GM12878 (cell line): ENCODE results near the gene VWA5B2. TPM values are rescaled to one million over a fixed set of nuclear protein-coding genes. Genes with fewer than 3 reads are reported as not detected.

ENCODE experiments used
- ATAC-seq: fragments of 200-7000 bp; cut with Tn5 transposase; 3 replicates; pipeline ENCODE4 v1.9.1; 2020; ENCODE audit warnings: mild to moderate bottlenecking, moderate library complexity
- BruUV-seq: library from RNA; stranded (reverse); fragments of 400-500 nt; replicated peaks from 2 replicates; lab custom pipeline; 2021; lab: Mats Ljungman, UMichigan
- CTCF ChIA-PET: fragments of 300-600 bp; sonication (Branson Sonifier 250); formaldehyde crosslinking; extraction: SDS; loops from one replicate; lab custom pipeline; 2021; ENCODE audit warnings: inconsistent platforms; lab: Yijun Ruan, JAX
- POLR2A ChIA-PET: fragments of 350-600 bp; formaldehyde crosslinking; extraction: SDS; loops from one replicate; lab custom pipeline; 2021; ENCODE audit warnings: inconsistent platforms; lab: Charles Lee
- RAD21 ChIA-PET: fragments of 300-600 bp; sonication (Branson Sonifier 250); formaldehyde crosslinking; loops from one replicate; lab custom pipeline; 2023; ENCODE audit warnings: antibody characterized with exemption; ENCODE audit not compliant: unreplicated experiment; lab: Charles Lee
- SMC1A ChIA-PET: fragments of 300-600 bp; sonication (Branson Sonifier 250); formaldehyde crosslinking; loops from one replicate; lab custom pipeline; 2023; ENCODE audit not compliant: unreplicated experiment, uncharacterized antibody; lab: Charles Lee
- DNase-seq: peaks from one replicate; pipeline ENCODE4 v3.0.0-alpha.2; 2011; ENCODE audit warnings: low read depth, low spot score
- FAIRE-seq: peaks from 3 replicates; lab custom pipeline; 2011; peaks lifted over from hg19 to GRCh38; lab: Jason Lieb, UNC
- H2AFZ ChIP-seq: 2 replicates; pipeline ENCODE4 v1.6.0; 2011; ENCODE audit warnings: low read depth, low read length, control low read depth; ENCODE audit not compliant: control insufficient read depth
- H3K27ac ChIP-seq: 2 replicates; pipeline ENCODE4 v1.5.1; 2011; ENCODE audit warnings: control low read depth; ENCODE audit not compliant: control insufficient read depth, insufficient read depth
- H3K27me3 ChIP-seq, 2 experiments: replicated peaks in 1 of 2; 2 replicates each; pipeline versions ENCODE4 v1.6.0 to v1.6.1; 2011; ENCODE audit warnings: low read length in 1 of 2; ENCODE audit not compliant: control insufficient read depth in 2 of 2, insufficient read depth in 2 of 2
- H3K36me3 ChIP-seq, 2 experiments: 2 replicates each; pipeline ENCODE4 v1.5.1; 2011; ENCODE audit warnings: low read length in 1 of 2; ENCODE audit not compliant: control insufficient read depth in 2 of 2, insufficient read depth in 2 of 2
- H3K4me1 ChIP-seq: 2 replicates; pipeline ENCODE4 v1.6.1; 2011; ENCODE audit warnings: mild to moderate bottlenecking, low read length, moderate library complexity, mixed read lengths; ENCODE audit not compliant: control insufficient read depth, insufficient read depth
- H3K4me2 ChIP-seq: 2 replicates; pipeline ENCODE4 v1.6.0; 2011; ENCODE audit warnings: control low read depth; ENCODE audit not compliant: control insufficient read depth, insufficient read depth
- H3K4me3 ChIP-seq: fragments of 200-600 bp; sonication (generic); 2 replicates; pipeline ENCODE4 v1.5.1; 2016
- H3K79me2 ChIP-seq: 2 replicates; pipeline ENCODE4 v1.6.0; 2011; ENCODE audit warnings: low read length; ENCODE audit not compliant: control insufficient read depth, insufficient read depth
- H3K9ac ChIP-seq: 2 replicates; pipeline ENCODE4 v1.8.0; 2011; ENCODE audit warnings: low read length, control low read depth, mixed read lengths; ENCODE audit not compliant: control insufficient read depth, insufficient read depth
- H3K9me3 ChIP-seq: replicated peaks from 3 replicates; pipeline ENCODE4 v1.5.1; 2011; ENCODE audit warnings: mild to moderate bottlenecking, low read length; ENCODE audit not compliant: control insufficient read depth, insufficient read depth
- H4K20me1 ChIP-seq: 2 replicates; pipeline ENCODE4 v1.6.0; 2011; ENCODE audit not compliant: control insufficient read depth, insufficient read depth
- ATF2 ChIP-seq: IDR thresholded peaks from 2 replicates; pipeline ENCODE4 v1.6.1; 2012; ENCODE audit warnings: low read length, inconsistent platforms
- BACH1 ChIP-seq: fragments of 450-650 bp; IDR thresholded peaks from 2 replicates; pipeline ENCODE4 v1.6.1; 2017; ENCODE audit warnings: mild to moderate bottlenecking, borderline replicate concordance
- CHD4 ChIP-seq: fragments of 200-600 bp; sonication (generic); IDR thresholded peaks from 2 replicates; pipeline ENCODE4 v1.6.1; 2016; ENCODE audit warnings: mild to moderate bottlenecking
- GABPA ChIP-seq: IDR thresholded peaks from 2 replicates; pipeline ENCODE4 v1.6.1; 2014; ENCODE audit warnings: antibody characterized with exemption, low read depth, mild to moderate bottlenecking, inconsistent platforms
- HCFC1 ChIP-seq: fragments of 150-350 bp; IDR thresholded peaks from 2 replicates; pipeline ENCODE4 v1.6.1; 2014; ENCODE audit warnings: low read length
- HSF1 ChIP-seq: fragments of 150-350 bp; IDR thresholded peaks from 2 replicates; pipeline ENCODE4 v1.6.1; 2014; ENCODE audit warnings: mild to moderate bottlenecking, low read depth, low read length
- IRF5 ChIP-seq: fragments of 450-650 bp; IDR thresholded peaks from 2 replicates; pipeline ENCODE4 v1.6.1; 2017; ENCODE audit warnings: borderline replicate concordance
- MAX ChIP-seq: IDR thresholded peaks from 2 replicates; pipeline ENCODE4 v1.6.1; 2012; ENCODE audit warnings: low read depth, low read length, improper control_type of control experiment
- MEF2B ChIP-seq: fragments of 450-650 bp; IDR thresholded peaks from 2 replicates; pipeline ENCODE4 v1.6.1; 2018; ENCODE audit warnings: mild to moderate bottlenecking, moderate library complexity; ENCODE audit not compliant: partially characterized antibody, poor library complexity, severe bottlenecking
- PAX5 ChIP-seq: IDR thresholded peaks from 2 replicates; pipeline ENCODE4 v1.6.1; 2011; ENCODE audit warnings: low read depth, low read length, borderline replicate concordance
- PRDM15 ChIP-seq: fragments of 450-650 bp; formaldehyde crosslinking; IDR thresholded peaks from 2 replicates; pipeline ENCODE4 v1.4.0; 2020; ENCODE audit warnings: mild to moderate bottlenecking, moderate library complexity
- RAD51 ChIP-seq: fragments of 450-650 bp; IDR thresholded peaks from 2 replicates; pipeline ENCODE4 v1.6.1; 2016; ENCODE audit warnings: moderate library complexity, mild to moderate bottlenecking, inconsistent platforms
- ZBTB11 ChIP-seq: fragments of 450-650 bp; formaldehyde crosslinking; IDR thresholded peaks from 2 replicates; pipeline ENCODE4 v1.5.0; 2022; ENCODE audit warnings: mild to moderate bottlenecking, missing genetic modification characterization
- WGBS: methylation state at CpG from one replicate; pipeline ENCODE4 v1.1.6; 2016; ENCODE audit warnings: low lambda C conversion rate; ENCODE audit not compliant: insufficient replicate concordance, insufficient coverage; ENCODE audit errors: missing lambda C conversion rate; 5-methylcytosine and 5-hydroxymethylcytosine counted together
- in situ Hi-C: fragments of 300-500 bp; cut with MboI; formaldehyde crosslinking; loops from 9 replicates; pipeline ENCODE4 v1.14.3; 2018; ENCODE audit warnings: mixed read lengths
- intact Hi-C: fragments of 100-400 bp; cut with micrococcal nuclease; formaldehyde crosslinking; loops from one replicate; pipeline ENCODE4 v1.14.2; 2022; ENCODE audit not compliant: unreplicated experiment
- polyA plus RNA-seq, 11 experiments: library from polyadenylated mRNA; depleted of rRNA in 4 of 11; unstranded in 6 of 11; stranded (reverse) in 5 of 11; fragments of >200 nt; fragmentation: Nextera tagmentation in 4 of 11; fragmentation: Illumina TruSeq in 1 of 11; extraction: Ambion mirVana in 4 of 11; extraction: Trizol in 1 of 11; gene quantifications; 1 replicate in 1 of 11; 2 replicates in 10 of 11; pipeline versions ENCODE4 v1.2.1 to v1.2.3, GENCODE V29; 2011 to 2016; ENCODE audit warnings: inconsistent platforms in 2 of 11, missing spikeins in 2 of 11, low read depth in 1 of 11
- total RNA-seq, 4 experiments: library from RNA; depleted of rRNA in 3 of 4; stranded (reverse); fragments of >200 nt in 3 of 4; fragmentation: Illumina TruSeq in 1 of 4; extraction: Trizol in 1 of 4; gene quantifications; 2 replicates each; pipeline versions ENCODE4 v1.2.1 to v1.2.3, GENCODE V29; 2013 to 2021

VWA5B2 gene
- total and polyA plus RNA-seq, 10 of the 15 experiments (the other 5 are each of a cell fraction or from before 2014, with no cell fraction given), result 0.03 to 0.09 TPM; not detected in 8

GRCh38 chr3:184203526-184203925, 25.9 kb upstream of the VWA5B2 start:
- Histone ChIP-seq H3K36me3 (no peaks in the 10 kb centered on the region), H3K9me3 (no peaks in the 10 kb centered on the region), H3K27ac (no peak overlapping the region), H4K20me1 (no peaks in the 10 kb centered on the region), H3K9ac (no peak overlapping the region), H2AFZ (no peak overlapping the region), H3K4me1 (no peaks in the 10 kb centered on the region), H3K4me3 (no peak overlapping the region), H3K79me2 (no peaks in the 10 kb centered on the region), H3K4me2 (no peak overlapping the region), H3K27me3 (peaks cover 0 to 2% of the 10 kb centered on the region in 2 experiments; a peak in 2 of 4 replicates)
- 67% methylated on average over 8 of the region's 8 CpGs for WGBS
- ATAC-seq, result no peak
- in situ Hi-C loops, result no loop called here
- SMC1A ChIA-PET, result interaction anchor here (1.3 kb wide), 1 partner anchor 84 kb away, joined by 3 read pairs; no protein-coding TSS in a partner anchor
- no peak for FAIRE-seq
- POLR2A ChIA-PET, result no interaction called here
- no TSS peak for BruUV-seq
- no peak for DNase-seq
- CTCF ChIA-PET, result no interaction called here
- no peak for TF ChIP-seq MEF2B
- no peak for TF ChIP-seq PRDM15
- no peak for TF ChIP-seq CHD4
- TF ChIP-seq RAD51, result no peak
- TF ChIP-seq MAX, result no peak
- TF ChIP-seq ZBTB11 (CRISPR knock-in tag), result no peak
- TF ChIP-seq HSF1, result no peak
- no peak for TF ChIP-seq HCFC1
- TF ChIP-seq ATF2, result no peak
- TF ChIP-seq PAX5, result no peak
- TF ChIP-seq IRF5, result no peak
- no peak for TF ChIP-seq BACH1
- TF ChIP-seq GABPA, result no peak
- intact Hi-C loops, result no loop called here
- RAD21 ChIA-PET, result no interaction called here
